GM23338 (cell line): ENCODE results near the gene KRTDAP. TPM values are rescaled to one million over a fixed set of nuclear protein-coding genes. Genes with fewer than 3 reads are reported as not detected.

Experiments used
- ATAC-seq: fragments of 200-7000 bp; cut with Tn5 transposase; 3 replicates; pipeline ENCODE4 v1.9.1; 2020
- DNase-seq: peaks from one replicate; pipeline ENCODE4 v3.0.0-alpha.2; 2015; ENCODE audit warnings: low spot score
- H2AFZ ChIP-seq: fragments of 200-600 bp; sonication (generic); 2 replicates; pipeline ENCODE4 v1.8.0; 2016; ENCODE audit warnings: antibody characterized with exemption, mild to moderate bottlenecking, moderate library complexity
- H3F3A ChIP-seq: fragments of 200-600 bp; sonication (generic); replicated peaks from 2 replicates; pipeline ENCODE4 v1.8.0; 2017; ENCODE audit warnings: antibody characterized with exemption, mixed run types, low read depth
- H3K27ac ChIP-seq: fragments of 200-600 bp; sonication (generic); 2 replicates; pipeline ENCODE4 v1.6.1; 2016; ENCODE audit warnings: low read depth
- H3K27me3 ChIP-seq: fragments of 200-600 bp; sonication (generic); 2 replicates; pipeline ENCODE4 v1.8.0; 2016; ENCODE audit warnings: mild to moderate bottlenecking, mixed run types, moderate library complexity; ENCODE audit not compliant: insufficient read depth
- H3K36me3 ChIP-seq: fragments of 200-600 bp; sonication (generic); 2 replicates; pipeline ENCODE4 v1.8.0; 2016; ENCODE audit warnings: mild to moderate bottlenecking; ENCODE audit not compliant: insufficient read depth
- H3K4me1 ChIP-seq: fragments of 200-600 bp; sonication (generic); 2 replicates; pipeline ENCODE4 v1.8.0; 2016; ENCODE audit warnings: mild to moderate bottlenecking, moderate library complexity; ENCODE audit not compliant: insufficient read depth
- H3K4me2 ChIP-seq: fragments of 200-600 bp; sonication (generic); 2 replicates; pipeline ENCODE4 v1.7.1; 2017; ENCODE audit warnings: mixed run types
- H3K4me3 ChIP-seq: fragments of 200-600 bp; sonication (generic); 2 replicates; pipeline ENCODE4 v1.6.1; 2016; ENCODE audit warnings: mixed run types
- H3K79me2 ChIP-seq: fragments of 200-600 bp; sonication (generic); replicated peaks from 2 replicates; pipeline ENCODE4 v1.8.0; 2017; ENCODE audit warnings: mild to moderate bottlenecking; ENCODE audit not compliant: insufficient read depth
- H3K9me2 ChIP-seq: fragments of 200-600 bp; sonication (generic); 2 replicates; pipeline ENCODE4 v1.8.0; 2017; ENCODE audit not compliant: insufficient read depth
- H4K20me1 ChIP-seq: fragments of 200-600 bp; sonication (generic); replicated peaks from 2 replicates; pipeline ENCODE4 v1.8.0; 2017; ENCODE audit warnings: mild to moderate bottlenecking; ENCODE audit not compliant: insufficient read depth
- H3K27ac Mint-ChIP-seq: 2 replicates; pipeline ENCODE4 v1.8.0; 2020; ENCODE audit warnings: inconsistent platforms, mild to moderate bottlenecking, moderate library complexity, mixed read lengths
- H3K27me3 Mint-ChIP-seq: 3 replicates; pipeline ENCODE4 v1.8.0; 2022; ENCODE audit warnings: low read depth, mild to moderate bottlenecking, moderate library complexity, mixed read lengths, inconsistent platforms; ENCODE audit not compliant: insufficient read depth, poor library complexity
- H3K36me3 Mint-ChIP-seq: 3 replicates; pipeline ENCODE4 v1.8.0; 2021; ENCODE audit warnings: low read depth, mild to moderate bottlenecking, inconsistent platforms, moderate library complexity, mixed read lengths
- H3K4me1 Mint-ChIP-seq: 3 replicates; pipeline ENCODE4 v1.8.0; 2020; ENCODE audit warnings: mild to moderate bottlenecking, inconsistent platforms, mixed read lengths
- H3K4me3 Mint-ChIP-seq: 3 replicates; pipeline ENCODE4 v1.8.0; 2021; ENCODE audit warnings: moderate library complexity, mild to moderate bottlenecking, inconsistent platforms, mixed read lengths
- H3K9me3 Mint-ChIP-seq: 3 replicates; pipeline ENCODE4 v1.8.0; 2020; ENCODE audit warnings: moderate library complexity, mild to moderate bottlenecking, inconsistent platforms, mixed read lengths
- CREB1 ChIP-seq: fragments of 250-450 bp; sonication (Bioruptor Pico); IDR thresholded peaks from 2 replicates; pipeline ENCODE4 v1.5.0; 2020; ENCODE audit warnings: low read depth, mild to moderate bottlenecking, moderate library complexity
- CTCF ChIP-seq, 2 experiments: fragments of 200-600 bp in 1 of 2; sonication (generic) in 1 of 2; conservative IDR thresholded peaks; 2 replicates each; pipeline versions ENCODE4 v1.5.1 to v1.6.1; 2016 to 2017; ENCODE audit warnings: antibody characterized with exemption in 2 of 2, low read depth in 2 of 2, mild to moderate bottlenecking in 2 of 2, moderate library complexity in 1 of 2
- EZH2 ChIP-seq: fragments of 200-600 bp; sonication (generic); IDR thresholded peaks from one replicate; pipeline ENCODE4 v1.8.0; 2017; ENCODE audit warnings: antibody characterized with exemption, mild to moderate bottlenecking, low read depth; ENCODE audit not compliant: unreplicated experiment
- EZH2phosphoT487 ChIP-seq: fragments of 200-600 bp; sonication (generic); IDR thresholded peaks from one replicate; pipeline ENCODE4 v1.8.1; 2018; ENCODE audit warnings: antibody characterized with exemption; ENCODE audit not compliant: unreplicated experiment
- JUNB ChIP-seq: IDR thresholded peaks from one replicate; pipeline ENCODE4 v1.6.1; 2016; ENCODE audit warnings: antibody characterized with exemption; ENCODE audit not compliant: unreplicated experiment
- NANOG ChIP-seq: IDR thresholded peaks from 2 replicates; pipeline ENCODE4 v1.6.1; 2016; ENCODE audit warnings: antibody characterized with exemption, borderline replicate concordance
- POLR2AphosphoS5 ChIP-seq: IDR thresholded peaks from 2 replicates; pipeline ENCODE4 v1.6.1; 2016; ENCODE audit warnings: antibody characterized with exemption, low read depth
- STAT1 ChIP-seq: IDR thresholded peaks from one replicate; pipeline ENCODE4 v1.6.1; 2016; ENCODE audit warnings: antibody characterized with exemption; ENCODE audit not compliant: unreplicated experiment
- ZNF114 ChIP-seq: fragments of 250-450 bp; sonication (Bioruptor Pico); IDR thresholded peaks from 2 replicates; pipeline ENCODE4 v1.5.0; 2020; ENCODE audit warnings: mild to moderate bottlenecking, moderate library complexity
- ZNF331 ChIP-seq: fragments of 250-450 bp; sonication (Bioruptor Pico); IDR thresholded peaks from 2 replicates; pipeline ENCODE4 v1.5.0; 2020; ENCODE audit warnings: low read depth, mild to moderate bottlenecking, moderate library complexity
- polyA plus RNA-seq: library from polyadenylated mRNA; unstranded; fragments of >200 nt; fragmentation: Nextera tagmentation; extraction: Ambion mirVana; gene quantifications from 2 replicates; pipeline ENCODE4 v1.2.1, GENCODE V29; 2016
- total RNA-seq: library from RNA; depleted of rRNA; stranded (reverse); fragments of >200 nt; shearing (Covaris generic); gene quantifications from 2 replicates; pipeline ENCODE4 v1.2.3, GENCODE V29; 2014
- TF ChIP-seq, protein P1 (sequence below): IDR thresholded peaks from 2 replicates; pipeline ENCODE4 v1.6.1; 2016; ENCODE audit warnings: antibody characterized with exemption
- TF ChIP-seq, protein P2 (sequence below): fragments of 250-450 bp; sonication (Bioruptor Pico); IDR thresholded peaks from 2 replicates; pipeline ENCODE4 v1.5.0; 2020; ENCODE audit warnings: mild to moderate bottlenecking, moderate library complexity
- TF ChIP-seq, protein P3 (sequence below): IDR thresholded peaks from one replicate; pipeline ENCODE4 v1.6.1; 2018; ENCODE audit warnings: antibody characterized with exemption; ENCODE audit not compliant: unreplicated experiment

Gene KRTDAP
- total and polyA plus RNA-seq, 2 experiments from 2014 or later, result 2.7 TPM; not detected in 1

- TF ChIP-seq POLR2AphosphoS5 (no peak), EZH2phosphoT487 (no peak), ZNF114 (CRISPR knock-in tag) (no peak), JUNB (no peak), STAT1 (no peak), NANOG (no peak), CREB1 (CRISPR knock-in tag) (no peak), CTCF (conservative IDR thresholded peaks at IDR 0.05; ENCODE audit: low read depth in 2 of 2) (no peak), ZNF331 (CRISPR knock-in tag) (no peak), EZH2 (no peak)
- TF ChIP-seq, protein P1, sequence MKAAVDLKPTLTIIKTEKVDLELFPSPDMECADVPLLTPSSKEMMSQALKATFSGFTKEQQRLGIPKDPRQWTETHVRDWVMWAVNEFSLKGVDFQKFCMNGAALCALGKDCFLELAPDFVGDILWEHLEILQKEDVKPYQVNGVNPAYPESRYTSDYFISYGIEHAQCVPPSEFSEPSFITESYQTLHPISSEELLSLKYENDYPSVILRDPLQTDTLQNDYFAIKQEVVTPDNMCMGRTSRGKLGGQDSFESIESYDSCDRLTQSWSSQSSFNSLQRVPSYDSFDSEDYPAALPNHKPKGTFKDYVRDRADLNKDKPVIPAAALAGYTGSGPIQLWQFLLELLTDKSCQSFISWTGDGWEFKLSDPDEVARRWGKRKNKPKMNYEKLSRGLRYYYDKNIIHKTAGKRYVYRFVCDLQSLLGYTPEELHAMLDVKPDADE, result no peak
- TF ChIP-seq, protein P2, sequence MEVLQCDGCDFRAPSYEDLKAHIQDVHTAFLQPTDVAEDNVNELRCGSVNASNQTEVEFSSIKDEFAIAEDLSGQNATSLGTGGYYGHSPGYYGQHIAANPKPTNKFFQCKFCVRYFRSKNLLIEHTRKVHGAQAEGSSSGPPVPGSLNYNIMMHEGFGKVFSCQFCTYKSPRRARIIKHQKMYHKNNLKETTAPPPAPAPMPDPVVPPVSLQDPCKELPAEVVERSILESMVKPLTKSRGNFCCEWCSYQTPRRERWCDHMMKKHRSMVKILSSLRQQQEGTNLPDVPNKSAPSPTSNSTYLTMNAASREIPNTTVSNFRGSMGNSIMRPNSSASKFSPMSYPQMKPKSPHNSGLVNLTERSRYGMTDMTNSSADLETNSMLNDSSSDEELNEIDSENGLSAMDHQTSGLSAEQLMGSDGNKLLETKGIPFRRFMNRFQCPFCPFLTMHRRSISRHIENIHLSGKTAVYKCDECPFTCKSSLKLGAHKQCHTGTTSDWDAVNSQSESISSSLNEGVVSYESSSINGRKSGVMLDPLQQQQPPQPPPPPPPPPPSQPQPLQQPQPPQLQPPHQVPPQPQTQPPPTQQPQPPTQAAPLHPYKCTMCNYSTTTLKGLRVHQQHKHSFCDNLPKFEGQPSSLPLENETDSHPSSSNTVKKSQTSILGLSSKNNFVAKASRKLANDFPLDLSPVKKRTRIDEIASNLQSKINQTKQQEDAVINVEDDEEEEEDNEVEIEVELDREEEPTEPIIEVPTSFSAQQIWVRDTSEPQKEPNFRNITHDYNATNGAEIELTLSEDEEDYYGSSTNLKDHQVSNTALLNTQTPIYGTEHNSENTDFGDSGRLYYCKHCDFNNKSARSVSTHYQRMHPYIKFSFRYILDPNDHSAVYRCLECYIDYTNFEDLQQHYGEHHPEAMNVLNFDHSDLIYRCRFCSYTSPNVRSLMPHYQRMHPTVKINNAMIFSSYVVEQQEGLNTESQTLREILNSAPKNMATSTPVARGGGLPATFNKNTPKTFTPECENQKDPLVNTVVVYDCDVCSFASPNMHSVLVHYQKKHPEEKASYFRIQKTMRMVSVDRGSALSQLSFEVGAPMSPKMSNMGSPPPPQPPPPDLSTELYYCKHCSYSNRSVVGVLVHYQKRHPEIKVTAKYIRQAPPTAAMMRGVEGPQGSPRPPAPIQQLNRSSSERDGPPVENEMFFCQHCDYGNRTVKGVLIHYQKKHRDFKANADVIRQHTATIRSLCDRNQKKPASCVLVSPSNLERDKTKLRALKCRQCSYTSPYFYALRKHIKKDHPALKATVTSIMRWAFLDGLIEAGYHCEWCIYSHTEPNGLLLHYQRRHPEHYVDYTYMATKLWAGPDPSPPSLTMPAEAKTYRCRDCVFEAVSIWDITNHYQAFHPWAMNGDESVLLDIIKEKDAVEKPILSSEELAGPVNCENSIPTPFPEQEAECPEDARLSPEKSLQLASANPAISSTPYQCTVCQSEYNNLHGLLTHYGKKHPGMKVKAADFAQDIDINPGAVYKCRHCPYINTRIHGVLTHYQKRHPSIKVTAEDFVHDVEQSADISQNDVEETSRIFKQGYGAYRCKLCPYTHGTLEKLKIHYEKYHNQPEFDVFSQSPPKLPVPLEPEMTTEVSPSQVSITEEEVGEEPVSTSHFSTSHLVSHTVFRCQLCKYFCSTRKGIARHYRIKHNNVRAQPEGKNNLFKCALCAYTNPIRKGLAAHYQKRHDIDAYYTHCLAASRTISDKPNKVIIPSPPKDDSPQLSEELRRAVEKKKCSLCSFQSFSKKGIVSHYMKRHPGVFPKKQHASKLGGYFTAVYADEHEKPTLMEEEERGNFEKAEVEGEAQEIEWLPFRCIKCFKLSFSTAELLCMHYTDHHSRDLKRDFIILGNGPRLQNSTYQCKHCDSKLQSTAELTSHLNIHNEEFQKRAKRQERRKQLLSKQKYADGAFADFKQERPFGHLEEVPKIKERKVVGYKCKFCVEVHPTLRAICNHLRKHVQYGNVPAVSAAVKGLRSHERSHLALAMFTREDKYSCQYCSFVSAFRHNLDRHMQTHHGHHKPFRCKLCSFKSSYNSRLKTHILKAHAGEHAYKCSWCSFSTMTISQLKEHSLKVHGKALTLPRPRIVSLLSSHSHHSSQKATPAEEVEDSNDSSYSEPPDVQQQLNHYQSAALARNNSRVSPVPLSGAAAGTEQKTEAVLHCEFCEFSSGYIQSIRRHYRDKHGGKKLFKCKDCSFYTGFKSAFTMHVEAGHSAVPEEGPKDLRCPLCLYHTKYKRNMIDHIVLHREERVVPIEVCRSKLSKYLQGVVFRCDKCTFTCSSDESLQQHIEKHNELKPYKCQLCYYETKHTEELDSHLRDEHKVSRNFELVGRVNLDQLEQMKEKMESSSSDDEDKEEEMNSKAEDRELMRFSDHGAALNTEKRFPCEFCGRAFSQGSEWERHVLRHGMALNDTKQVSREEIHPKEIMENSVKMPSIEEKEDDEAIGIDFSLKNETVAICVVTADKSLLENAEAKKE (CRISPR knock-in tag), result no peak
- TF ChIP-seq, protein P3, sequence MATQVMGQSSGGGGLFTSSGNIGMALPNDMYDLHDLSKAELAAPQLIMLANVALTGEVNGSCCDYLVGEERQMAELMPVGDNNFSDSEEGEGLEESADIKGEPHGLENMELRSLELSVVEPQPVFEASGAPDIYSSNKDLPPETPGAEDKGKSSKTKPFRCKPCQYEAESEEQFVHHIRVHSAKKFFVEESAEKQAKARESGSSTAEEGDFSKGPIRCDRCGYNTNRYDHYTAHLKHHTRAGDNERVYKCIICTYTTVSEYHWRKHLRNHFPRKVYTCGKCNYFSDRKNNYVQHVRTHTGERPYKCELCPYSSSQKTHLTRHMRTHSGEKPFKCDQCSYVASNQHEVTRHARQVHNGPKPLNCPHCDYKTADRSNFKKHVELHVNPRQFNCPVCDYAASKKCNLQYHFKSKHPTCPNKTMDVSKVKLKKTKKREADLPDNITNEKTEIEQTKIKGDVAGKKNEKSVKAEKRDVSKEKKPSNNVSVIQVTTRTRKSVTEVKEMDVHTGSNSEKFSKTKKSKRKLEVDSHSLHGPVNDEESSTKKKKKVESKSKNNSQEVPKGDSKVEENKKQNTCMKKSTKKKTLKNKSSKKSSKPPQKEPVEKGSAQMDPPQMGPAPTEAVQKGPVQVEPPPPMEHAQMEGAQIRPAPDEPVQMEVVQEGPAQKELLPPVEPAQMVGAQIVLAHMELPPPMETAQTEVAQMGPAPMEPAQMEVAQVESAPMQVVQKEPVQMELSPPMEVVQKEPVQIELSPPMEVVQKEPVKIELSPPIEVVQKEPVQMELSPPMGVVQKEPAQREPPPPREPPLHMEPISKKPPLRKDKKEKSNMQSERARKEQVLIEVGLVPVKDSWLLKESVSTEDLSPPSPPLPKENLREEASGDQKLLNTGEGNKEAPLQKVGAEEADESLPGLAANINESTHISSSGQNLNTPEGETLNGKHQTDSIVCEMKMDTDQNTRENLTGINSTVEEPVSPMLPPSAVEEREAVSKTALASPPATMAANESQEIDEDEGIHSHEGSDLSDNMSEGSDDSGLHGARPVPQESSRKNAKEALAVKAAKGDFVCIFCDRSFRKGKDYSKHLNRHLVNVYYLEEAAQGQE, result no peak
- Histone ChIP-seq H3K9me2 (no peaks in the 10 kb centered on the region), H3K27me3 (no peaks in the 10 kb centered on the region), H3K4me2 (no peak overlapping the region), H2AFZ (no peak overlapping the region), H4K20me1 (no peaks in the 10 kb centered on the region), H3K4me3 (no peak overlapping the region), H3K36me3 (no peaks in the 10 kb centered on the region), H3K79me2 (no peaks in the 10 kb centered on the region), H3F3A (no peaks in the 10 kb centered on the region), H3K27ac (no peak overlapping the region), H3K4me1 (no peaks in the 10 kb centered on the region)
- Mint-ChIP-seq H3K4me1 (peaks cover 3% of the 10 kb centered on the region), H3K27ac (no peak overlapping the region), H3K36me3 (no peaks in the 10 kb centered on the region), H3K9me3 (no peaks in the 10 kb centered on the region), H3K27me3 (peaks cover 7% of the 10 kb centered on the region), H3K4me3 (no peak overlapping the region)
- ATAC-seq (no peak), DNase-seq (no peak)
Measured at GRCh38 chr19:35457173-35457572, 33.1 kb downstream of the KRTDAP start.
